NCI-H510A (cell line): ENCODE measurements around the gene LMTK3.

Source experiments
- DNase-seq: peaks from one replicate; lab custom pipeline; 2025; lab: John Stamatoyannopoulos, UW

LMTK3 gene

GRCh38 chr19:48511800-48512503 is at the start of gene LMTK3:
LMTK3 (minus strand) TSS chr19:48511835; CDS start chr19:48511576, 259 bp downstream.
- peak; percentile 29 for DNase-seq

- DNase-seq, result no peak
These were observed 49.8 kb upstream of the LMTK3 start for GRCh38 chr19:48561412-48561811.

- DNase-seq, result no peak
These were observed 48.5 kb upstream of the LMTK3 start for GRCh38 chr19:48560095-48560530.

DNA sequence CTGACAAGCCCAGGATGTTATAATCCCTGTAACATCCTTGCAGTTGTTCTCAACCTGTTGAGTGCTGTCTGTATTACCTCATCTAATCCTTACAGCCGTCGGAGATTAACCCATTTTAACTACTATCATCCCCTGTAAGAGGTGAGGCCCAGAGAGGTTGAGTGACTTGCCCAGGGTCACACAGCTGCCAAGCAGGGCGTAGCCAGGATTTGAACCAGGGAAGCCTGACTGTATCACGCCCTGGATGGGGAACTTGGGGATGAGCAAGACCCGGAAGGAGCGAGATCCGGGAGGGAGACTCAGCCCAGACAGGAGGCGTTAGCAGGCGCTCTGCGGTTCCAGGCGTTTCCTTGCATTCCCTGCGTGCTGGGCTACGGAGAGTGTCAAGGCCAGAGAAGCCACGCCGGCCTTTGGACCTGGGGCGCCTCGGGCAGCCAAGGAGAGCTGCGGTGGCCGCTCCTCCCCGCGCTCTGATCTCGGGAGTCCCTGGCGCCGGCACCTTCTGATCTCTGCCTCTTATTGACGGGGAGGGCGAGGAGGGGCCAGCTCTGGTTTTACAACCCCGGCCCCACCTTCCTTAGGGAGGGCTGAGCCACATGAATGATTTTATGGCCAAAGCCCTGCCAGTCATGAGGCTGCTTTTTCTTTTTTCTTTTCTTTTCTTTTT is 46.5 kb upstream of the LMTK3 start:
- DNase-seq, result no peak

GRCh38 chr19:48556825-48557224 is 45.2 kb upstream of the LMTK3 start:
- no peak for DNase-seq

- DNase-seq, result no peak
These were observed 44.5 kb upstream of the LMTK3 start for GRCh38 chr19:48556163-48556562.

DNA sequence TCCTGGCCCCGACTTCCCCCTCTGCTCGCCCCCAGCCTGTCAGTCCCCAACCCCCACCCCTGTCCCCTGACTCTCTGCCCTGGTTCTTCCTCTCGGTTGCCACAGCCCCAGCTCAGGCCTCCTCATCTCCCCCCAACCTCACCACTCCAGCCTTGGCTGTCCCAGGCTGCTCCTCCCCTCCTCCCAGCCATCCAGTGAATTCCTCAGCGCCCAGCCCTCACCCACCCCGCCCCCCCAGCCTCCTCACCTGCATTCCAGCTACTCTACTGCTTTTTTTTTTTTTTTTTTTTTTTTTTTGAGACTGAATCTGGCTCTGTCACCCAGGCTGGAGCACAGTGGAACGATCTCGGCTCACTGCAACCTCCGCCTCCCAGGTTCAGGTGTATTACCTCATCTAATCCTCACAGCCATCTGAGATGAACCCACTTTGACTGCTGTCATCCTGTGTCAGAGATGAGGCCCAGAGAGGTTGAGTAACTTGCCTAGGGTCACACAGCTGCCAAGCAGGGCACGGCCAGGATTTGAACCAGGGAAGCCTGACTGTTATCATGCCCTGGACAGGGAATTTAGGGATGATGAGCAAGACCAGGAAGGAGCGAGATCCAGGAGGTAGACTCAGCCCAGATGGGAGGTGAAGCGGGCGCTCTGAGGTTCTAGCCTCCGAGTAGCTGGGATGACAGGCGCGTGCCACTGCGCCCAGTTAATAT is 42.9 kb upstream of the LMTK3 start:
- no peak for DNase-seq

DNA sequence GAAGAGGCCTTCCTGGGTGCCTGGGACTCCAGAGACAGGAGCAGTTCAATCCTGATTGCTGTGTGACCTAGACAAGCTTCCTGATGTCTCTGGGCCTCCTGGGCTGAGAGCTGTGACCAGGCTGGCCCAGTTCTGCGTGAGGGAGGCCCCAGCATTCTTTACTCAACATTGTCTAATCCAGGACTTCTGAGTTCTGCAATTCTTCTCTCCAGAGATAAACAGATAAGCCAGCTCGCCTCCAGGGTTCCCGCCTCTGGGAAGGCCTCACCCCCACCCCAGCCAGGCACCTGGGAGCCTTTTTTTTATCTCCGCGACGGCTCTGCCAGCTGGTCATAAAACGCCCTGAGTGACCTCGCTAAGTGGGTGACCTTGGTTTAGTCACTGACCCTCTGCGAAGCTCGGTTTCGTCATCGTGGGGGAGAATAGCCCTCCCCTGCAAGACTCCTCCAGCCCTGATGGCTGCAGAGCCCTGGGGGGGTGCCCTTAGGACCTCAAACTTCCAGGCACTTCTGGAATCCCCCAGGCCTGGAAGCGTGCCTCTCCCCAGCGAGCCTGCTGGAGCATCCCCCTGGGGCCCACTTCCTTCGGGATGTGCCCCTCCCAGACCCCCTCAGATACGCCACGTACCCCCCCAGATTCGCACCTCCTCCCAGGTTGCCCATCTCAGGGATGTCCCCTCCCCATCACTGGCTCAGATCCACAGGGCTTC is 42.2 kb upstream of the LMTK3 start:
- no peak for DNase-seq

DNA sequence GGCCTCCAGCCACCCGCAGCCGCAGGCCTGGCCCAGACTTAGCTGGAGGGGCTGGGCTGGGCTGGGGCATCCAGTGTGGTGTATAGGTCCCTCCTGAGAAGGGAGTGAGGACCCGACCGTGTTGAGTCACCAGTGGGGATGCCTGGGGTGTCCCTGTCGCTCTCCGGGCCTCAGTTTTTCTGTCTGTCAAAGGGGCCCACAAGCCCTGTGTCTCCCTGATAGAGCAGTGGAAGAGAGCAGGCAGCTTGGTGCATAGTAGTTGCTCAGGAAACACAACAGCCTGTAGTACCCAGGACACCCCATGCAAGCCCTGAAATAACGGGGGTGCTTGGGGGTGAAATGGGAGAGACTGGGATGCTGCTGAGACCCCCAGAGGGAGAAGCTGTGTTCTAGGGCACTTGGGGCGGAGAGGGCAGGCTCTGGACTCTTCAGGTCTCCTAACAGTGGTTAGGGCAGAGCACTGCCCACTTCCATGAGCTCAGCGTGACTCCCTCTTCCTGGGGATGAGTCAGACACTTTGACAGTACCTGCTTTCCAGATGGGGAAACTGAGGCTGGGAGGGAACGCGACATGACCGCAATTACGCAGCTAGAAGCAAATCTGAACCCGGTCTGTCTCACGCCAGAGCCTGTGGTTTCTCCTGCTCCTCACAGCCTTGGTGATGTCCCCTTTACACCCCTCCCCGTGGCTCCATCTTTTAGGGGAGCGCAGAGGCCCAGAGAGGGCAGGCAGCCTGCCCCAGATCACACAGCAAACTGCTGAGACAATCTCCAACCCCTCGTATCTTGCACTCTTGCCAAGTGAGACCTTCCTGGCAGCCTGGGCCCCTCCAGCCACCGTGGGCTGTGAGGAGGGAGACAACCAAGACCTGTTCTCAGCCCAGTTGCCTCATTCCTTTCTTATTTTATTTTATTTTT is 41.0 kb upstream of the LMTK3 start:
- no peak for DNase-seq

GRCh38 chr19:48551437-48552302 is 40.0 kb upstream of the LMTK3 start, which contains the start of gene SULT2B1:
SULT2B1 (plus strand) TSS chr19:48552172; CDS start chr19:48552253, 81 bp downstream.
- DNase-seq, result peak; percentile 94

- no peak for DNase-seq
These were observed 37.7 kb upstream of the LMTK3 start for GRCh38 chr19:48549380-48549779.

DNA sequence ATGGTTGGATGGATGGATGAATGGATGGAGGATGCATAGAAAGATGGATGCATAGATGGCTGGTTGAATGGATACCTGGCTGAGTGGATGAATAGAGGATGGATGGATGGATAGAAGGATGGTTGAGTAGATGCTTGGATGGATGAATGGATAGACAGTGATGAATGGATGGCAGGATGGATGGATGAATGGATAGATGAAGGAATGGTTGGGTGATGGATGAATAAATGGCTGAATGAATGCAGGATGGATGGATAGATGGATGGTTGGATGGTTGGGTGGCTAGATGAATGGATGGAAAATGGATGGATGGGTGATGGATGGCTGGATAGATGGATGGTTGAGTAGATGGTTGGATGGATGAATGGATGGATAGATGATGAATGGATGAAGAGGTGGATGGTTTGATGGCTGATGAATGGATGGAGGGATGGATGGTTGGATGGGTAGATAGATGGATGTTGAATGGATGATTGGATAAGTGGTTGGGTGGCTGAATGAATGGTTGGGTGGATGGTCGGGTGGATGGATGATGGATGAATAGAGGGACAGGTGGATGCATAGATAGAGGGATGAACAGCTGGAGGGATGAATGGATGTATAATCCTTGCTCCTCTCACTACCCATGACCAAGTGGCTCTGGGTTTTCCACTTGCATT is 36.7 kb upstream of the LMTK3 start:
- no peak for DNase-seq

DNA sequence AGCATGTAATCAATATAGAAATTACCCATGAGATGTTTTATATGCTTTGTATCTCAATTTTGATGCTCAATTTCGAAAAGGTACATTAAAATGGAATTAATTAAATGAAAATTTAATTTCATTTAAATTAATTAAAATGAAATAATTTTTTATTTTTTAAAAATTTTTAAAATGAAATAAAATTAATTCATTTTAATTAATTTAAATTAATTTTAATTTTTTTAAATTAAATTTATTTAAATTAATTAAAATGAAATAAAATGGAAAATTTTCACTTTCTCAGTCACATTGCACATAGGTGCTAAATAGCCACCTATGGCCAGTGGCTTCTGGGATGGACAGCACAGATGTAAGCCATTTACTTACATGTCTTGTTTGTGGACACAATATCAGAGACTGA is 36.1 kb upstream of the LMTK3 start:
- no peak for DNase-seq

DNA sequence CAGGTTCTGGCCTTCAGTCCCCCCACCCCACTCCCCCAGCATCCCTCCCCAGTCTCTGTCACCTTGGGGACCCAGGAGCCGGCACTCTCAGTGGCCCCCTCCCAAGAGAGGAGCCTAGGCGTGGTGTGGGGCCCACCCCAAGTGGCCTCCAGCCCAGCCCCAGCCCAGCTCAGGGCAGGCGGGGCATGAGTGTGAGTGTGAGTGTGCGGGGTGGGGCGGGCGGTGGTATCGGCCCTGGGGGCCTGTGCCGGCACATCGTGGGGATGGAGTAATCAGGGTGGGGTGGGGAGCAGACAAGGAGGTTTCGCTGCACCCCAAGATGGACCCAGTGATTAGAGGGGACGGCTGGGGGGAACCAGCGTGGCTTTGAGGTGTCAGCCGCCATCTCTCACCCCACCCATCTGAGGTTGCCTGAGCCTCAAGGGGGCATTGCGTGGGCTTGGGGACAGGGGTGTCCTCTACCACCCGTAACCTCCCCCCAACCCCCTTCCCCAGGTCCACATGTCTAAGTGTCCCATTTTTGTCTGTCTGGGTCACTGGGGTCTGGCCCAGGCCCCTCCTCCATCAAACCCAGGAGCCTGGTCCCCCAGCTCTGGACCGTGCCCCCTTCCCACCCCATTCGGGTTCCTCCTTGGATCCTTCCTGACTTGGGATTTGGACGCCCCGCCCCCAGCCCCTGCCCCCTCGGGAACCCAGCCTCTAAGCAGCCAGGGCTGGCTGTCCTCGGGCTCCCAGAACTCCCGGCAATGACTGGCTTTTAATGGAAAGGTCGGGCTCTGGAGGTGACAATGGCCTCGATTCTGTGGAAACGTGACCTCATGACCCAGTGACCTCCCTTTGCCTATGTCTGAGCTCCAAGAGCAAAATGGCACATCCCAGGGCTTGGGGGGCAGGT is 33.5 kb upstream of the LMTK3 start:
- no peak for DNase-seq

DNA sequence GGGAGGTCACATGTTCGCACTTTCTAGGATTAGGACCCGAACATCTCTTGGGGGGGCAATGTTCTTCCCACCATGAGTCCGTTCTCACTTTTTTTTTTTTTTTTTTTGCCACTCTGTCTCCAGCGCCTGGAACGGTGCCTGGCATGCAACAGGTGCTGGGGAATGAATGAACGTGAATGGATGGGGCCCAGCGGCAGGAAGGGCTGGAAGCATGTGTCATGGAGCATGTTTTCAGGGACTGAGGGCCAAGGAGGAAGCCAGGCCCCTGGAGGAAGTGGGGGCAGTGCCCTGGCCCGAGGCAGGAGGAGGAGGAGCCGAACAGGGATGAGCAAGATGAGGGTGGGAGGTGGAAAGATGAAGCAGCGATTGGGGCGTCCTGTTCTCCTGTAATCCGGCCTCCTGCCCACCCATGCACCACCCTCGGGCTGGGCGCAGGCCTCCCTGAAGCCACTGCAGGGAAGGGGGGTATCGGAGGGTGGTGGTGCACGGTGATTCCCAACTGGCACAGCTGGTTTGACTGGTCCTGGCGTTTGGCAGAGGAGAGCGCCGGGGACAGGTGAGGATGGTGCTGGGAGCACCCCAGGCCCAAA is 31.6 kb upstream of the LMTK3 start:
- peak; percentile 79 for DNase-seq

- no peak for DNase-seq
These were observed 30.2 kb upstream of the LMTK3 start for GRCh38 chr19:48541813-48542212.

- DNase-seq, result no peak
These were observed 28.5 kb upstream of the LMTK3 start for GRCh38 chr19:48540110-48540509.

- peak; percentile 97 for DNase-seq
These were observed 28.0 kb upstream of the LMTK3 start for GRCh38 chr19:48539503-48540096.
